ENCODE data around the gene CNTRL.

CNTRL gene

DNA sequence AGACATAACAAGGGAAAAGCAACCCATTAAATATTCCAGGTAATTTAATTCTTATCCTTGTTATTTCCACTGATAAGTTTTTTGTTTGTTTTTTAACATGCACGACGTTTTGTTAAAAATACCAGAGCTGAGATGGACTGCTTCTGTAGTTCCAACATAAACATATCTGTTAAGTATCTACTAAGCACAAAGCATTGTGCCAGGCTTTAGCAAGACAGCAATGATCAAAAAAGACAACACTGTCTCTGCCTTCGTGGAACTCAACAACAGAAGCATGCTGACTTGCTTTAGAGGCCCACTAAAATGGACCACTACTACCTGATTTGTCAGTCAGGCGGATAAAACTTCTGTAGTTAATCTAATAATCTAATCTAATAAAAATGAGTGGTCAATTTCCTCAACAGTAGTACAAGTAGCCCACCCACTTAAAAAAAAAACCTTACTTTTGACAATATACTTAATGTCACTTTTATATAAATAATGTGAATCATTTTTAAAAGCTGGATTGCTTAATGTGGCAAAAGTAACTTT, 123.8 kb downstream of the CNTRL start:
- peak overlapping the region; percentile 99 for H3K4me2 ChIP-seq (ENCODE audit: low read length)
- no peak overlapping the region for H3K27ac ChIP-seq (ENCODE audit: low read depth, low read length, poor library complexity, severe bottlenecking)
- peak overlapping the region; percentile 97; the same call in 1 of the 2 replicates for H3K9ac ChIP-seq (ENCODE audit: low read length)

DNA sequence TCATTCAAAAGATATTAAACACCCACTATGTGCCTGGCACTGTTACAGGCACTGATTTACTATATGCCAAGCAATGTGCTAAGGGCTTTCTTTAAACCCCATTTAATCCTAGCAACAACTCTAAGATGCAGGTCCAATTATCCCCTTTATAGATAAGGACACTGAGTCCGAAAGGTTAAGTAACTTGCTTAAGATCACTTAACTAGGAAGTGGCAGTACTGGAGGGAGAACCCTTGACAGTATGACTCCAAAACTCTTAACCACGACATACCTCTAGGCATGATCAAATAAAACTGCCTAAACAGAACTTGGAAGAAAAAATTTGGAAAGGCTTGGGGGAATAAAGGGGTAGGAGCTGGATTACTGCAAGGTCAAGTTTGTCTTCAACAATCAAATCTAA, 125.2 kb downstream of the CNTRL start:
- Histone ChIP-seq H3K9ac (ENCODE audit: low read length) (peak overlapping the region; percentile 97), H3K27me3 (ENCODE audit: insufficient read depth, low read length) (no peaks in the 10 kb centered on the region), H4K20me1 (ENCODE audit: insufficient read depth, low read length) (peaks cover 3% of the 10 kb centered on the region; the same call in 1 of the 2 replicates), H3K4me2 (ENCODE audit: low read length) (peak overlapping the region; percentile 99), H3K4me3 (ENCODE audit: low read depth, low read length, poor library complexity, severe bottlenecking) (peak overlapping the region; percentile 98), H3K79me2 (ENCODE audit: insufficient read depth, low read length) (peaks cover 62% of the 10 kb centered on the region), H3K9me2 (ENCODE audit: low read depth, low read length) (no peaks in the 10 kb centered on the region), H3F3A (ENCODE audit: insufficient read depth, low read length) (no peaks in the 10 kb centered on the region), H3K9me3 (ENCODE audit: low read length) (no peaks in the 10 kb centered on the region), H2AFZ (ENCODE audit: low read length) (no peak overlapping the region), H3K27ac (ENCODE audit: low read depth, low read length, poor library complexity, severe bottlenecking) (peak overlapping the region; percentile 43), H3K36me3 (ENCODE audit: insufficient read depth, low read length) (no peaks in the 10 kb centered on the region), H3K4me1 (ENCODE audit: insufficient read depth, low read length, severe bottlenecking) (peaks cover 68% of the 10 kb centered on the region)
- TF ChIP-seq, protein P1, sequence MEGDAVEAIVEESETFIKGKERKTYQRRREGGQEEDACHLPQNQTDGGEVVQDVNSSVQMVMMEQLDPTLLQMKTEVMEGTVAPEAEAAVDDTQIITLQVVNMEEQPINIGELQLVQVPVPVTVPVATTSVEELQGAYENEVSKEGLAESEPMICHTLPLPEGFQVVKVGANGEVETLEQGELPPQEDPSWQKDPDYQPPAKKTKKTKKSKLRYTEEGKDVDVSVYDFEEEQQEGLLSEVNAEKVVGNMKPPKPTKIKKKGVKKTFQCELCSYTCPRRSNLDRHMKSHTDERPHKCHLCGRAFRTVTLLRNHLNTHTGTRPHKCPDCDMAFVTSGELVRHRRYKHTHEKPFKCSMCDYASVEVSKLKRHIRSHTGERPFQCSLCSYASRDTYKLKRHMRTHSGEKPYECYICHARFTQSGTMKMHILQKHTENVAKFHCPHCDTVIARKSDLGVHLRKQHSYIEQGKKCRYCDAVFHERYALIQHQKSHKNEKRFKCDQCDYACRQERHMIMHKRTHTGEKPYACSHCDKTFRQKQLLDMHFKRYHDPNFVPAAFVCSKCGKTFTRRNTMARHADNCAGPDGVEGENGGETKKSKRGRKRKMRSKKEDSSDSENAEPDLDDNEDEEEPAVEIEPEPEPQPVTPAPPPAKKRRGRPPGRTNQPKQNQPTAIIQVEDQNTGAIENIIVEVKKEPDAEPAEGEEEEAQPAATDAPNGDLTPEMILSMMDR (IDR thresholded peaks at IDR 0.05; ENCODE audit: low read length) = no peak
- TF ChIP-seq EZH2 (IDR thresholded peaks at IDR 0.05; ENCODE audit: borderline replicate concordance, low read length) = no peak

More for the DNA sequence above, 123.8 kb downstream of the CNTRL start:
- H3K79me2 ChIP-seq (ENCODE audit: insufficient read depth, low read length) = peaks cover 76% of the 10 kb centered on the region
- no peaks in the 10 kb centered on the region for H3K27me3 ChIP-seq (ENCODE audit: insufficient read depth, low read length)
- H3K4me1 ChIP-seq (ENCODE audit: insufficient read depth, low read length, severe bottlenecking) = peaks cover 81% of the 10 kb centered on the region
- TF ChIP-seq, protein P1 (IDR thresholded peaks at IDR 0.05; ENCODE audit: low read length) = no peak
- TF ChIP-seq EZH2 (IDR thresholded peaks at IDR 0.05; ENCODE audit: borderline replicate concordance, low read length) = no peak
- H3K36me3 ChIP-seq (ENCODE audit: insufficient read depth, low read length) = no peaks in the 10 kb centered on the region
- H2AFZ ChIP-seq (ENCODE audit: low read length) = no peak overlapping the region
- peaks cover 3% of the 10 kb centered on the region; the same call in 1 of the 2 replicates for H4K20me1 ChIP-seq (ENCODE audit: insufficient read depth, low read length)
- no peaks in the 10 kb centered on the region for H3K9me3 ChIP-seq (ENCODE audit: low read length)
- no peaks in the 10 kb centered on the region for H3F3A ChIP-seq (ENCODE audit: insufficient read depth, low read length)
- no peaks in the 10 kb centered on the region for H3K9me2 ChIP-seq (ENCODE audit: low read depth, low read length)
- H3K4me3 ChIP-seq (ENCODE audit: low read depth, low read length, poor library complexity, severe bottlenecking) = peak overlapping the region; percentile 98

DNA sequence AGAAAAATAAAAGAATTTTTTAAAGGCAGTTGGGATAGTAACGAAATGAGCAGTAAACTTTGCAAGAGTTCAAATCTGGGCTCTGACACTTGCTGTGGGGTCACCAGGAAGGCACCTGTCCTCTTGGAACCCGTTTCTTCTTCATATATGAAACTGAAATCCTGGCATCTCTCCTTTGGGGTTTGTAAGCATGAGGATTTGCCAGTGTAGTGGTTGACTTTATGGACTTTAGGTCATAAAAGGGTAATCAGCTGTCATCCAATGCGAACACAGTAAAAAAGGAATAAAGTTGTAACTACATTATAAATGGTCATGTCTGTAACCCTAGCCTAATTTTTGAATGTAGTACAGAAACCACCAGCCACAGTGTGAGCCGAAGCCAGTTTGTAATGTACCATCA, 125.6 kb downstream of the CNTRL start:
- H3K9me3 ChIP-seq (ENCODE audit: low read length) = no peaks in the 10 kb centered on the region
- peak overlapping the region; percentile 99 for H3K4me2 ChIP-seq (ENCODE audit: low read length)
- H3F3A ChIP-seq (ENCODE audit: insufficient read depth, low read length) = no peaks in the 10 kb centered on the region
- peaks cover 63% of the 10 kb centered on the region for H3K4me1 ChIP-seq (ENCODE audit: insufficient read depth, low read length, severe bottlenecking)
- peaks cover 58% of the 10 kb centered on the region for H3K79me2 ChIP-seq (ENCODE audit: insufficient read depth, low read length)
- no peak overlapping the region for H2AFZ ChIP-seq (ENCODE audit: low read length)
- TF ChIP-seq, protein P1 (IDR thresholded peaks at IDR 0.05; ENCODE audit: low read length) = no peak
- TF ChIP-seq EZH2 (IDR thresholded peaks at IDR 0.05; ENCODE audit: borderline replicate concordance, low read length) = no peak
- H3K27me3 ChIP-seq (ENCODE audit: insufficient read depth, low read length) = no peaks in the 10 kb centered on the region
- H3K9ac ChIP-seq (ENCODE audit: low read length) = peak overlapping the region; percentile 97
- peak overlapping the region; percentile 43 for H3K27ac ChIP-seq (ENCODE audit: low read depth, low read length, poor library complexity, severe bottlenecking)
- no peaks in the 10 kb centered on the region for H3K9me2 ChIP-seq (ENCODE audit: low read depth, low read length)
- H4K20me1 ChIP-seq (ENCODE audit: insufficient read depth, low read length) = peaks cover 3% of the 10 kb centered on the region; the same call in 1 of the 2 replicates
- H3K4me3 ChIP-seq (ENCODE audit: low read depth, low read length, poor library complexity, severe bottlenecking) = peak overlapping the region; percentile 98
- no peaks in the 10 kb centered on the region for H3K36me3 ChIP-seq (ENCODE audit: insufficient read depth, low read length)

Measured in OCI-LY1 (cell line).